Adrenal gland (tissue), 12 donors: ENCODE data around the gene ASAP2. TPM values are rescaled to one million over a fixed set of nuclear protein-coding genes. Genes with fewer than 3 reads are reported as not detected.
"Not testable (repeated sequence)": the region's sequence is repeated elsewhere in the genome, so short reads cannot be mapped to it uniquely, and the experiment has no call there.

Experiments
- DNase-seq, 7 donors: peaks; one replicate each; pipeline ENCODE4 v3.0.0-alpha.2; 2019 to 2020
- H3K27ac ChIP-seq, 5 donors: fragments of 200-600 bp; sonication (generic) in 4 of 5; 1 replicate in 3 of 5; 2 replicates in 2 of 5; pipeline versions ENCODE4 v1.5.1 to v1.8.0; 2016 to 2020; ENCODE audit warnings: mild to moderate bottlenecking in 1 of 5
- H3K27me3 ChIP-seq: fragments of 200-600 bp; 2 replicates; pipeline ENCODE4 v1.8.0; 2021
- H3K36me3 ChIP-seq, 2 donors: fragments of 200-600 bp; replicated peaks in 1 of 2; 1 replicate in 1 of 2; 2 replicates in 1 of 2; pipeline versions ENCODE4 v1.5.1 to v1.8.0; 2018 to 2022
- H3K4me1 ChIP-seq, 2 donors: fragments of 200-600 bp; replicated peaks in 1 of 2; 1 replicate in 1 of 2; 2 replicates in 1 of 2; pipeline versions ENCODE4 v1.5.1 to v1.8.0; 2018 to 2021
- H3K4me3 ChIP-seq, 4 donors: fragments of 200-600 bp; sonication (generic) in 3 of 4; one replicate each; pipeline ENCODE4 v1.5.1; 2016 to 2018
- H3K9me3 ChIP-seq, 3 donors: fragments of 200-600 bp; sonication (generic) in 1 of 3; replicated peaks in 1 of 3; 1 replicate in 2 of 3; 2 replicates in 1 of 3; pipeline versions ENCODE4 v1.5.1 to v1.8.0; 2016 to 2021
- POLR2A ChIP-seq, 2 donors: fragments of 450-650 bp; IDR thresholded peaks; one replicate each; pipeline ENCODE4 v1.6.1; 2017; ENCODE audit warnings: antibody characterized with exemption in 2 of 2, mild to moderate bottlenecking in 2 of 2, moderate library complexity in 1 of 2
- WGBS, 4 donors: extraction: QIAGEN DNeasy Blood & Tissue Kit in 2 of 4; methylation state at CpG; one replicate each; pipeline versions ENCODE4 v1.1.5 to v1.1.7; 2013 to 2017; 5-methylcytosine and 5-hydroxymethylcytosine counted together
- intact Hi-C, 2 donors: fragments of 100-400 bp; cut with DNase I; formaldehyde crosslinking; loops; one replicate each; pipeline versions ENCODE4 v1.14.1 to v1.15.0; 2022 to 2023
- polyA plus RNA-seq, 3 donors: library from polyadenylated mRNA; stranded (reverse); fragments of 200-250 nt in 2 of 3; fragments of 350-450 nt in 1 of 3; fragmentation: Illumina TruSeq in 1 of 3; extraction: RNeasy Lipid Tissue Mini Kit (QIAGEN cat#74804) in 1 of 3; gene quantifications; one replicate each; pipeline ENCODE4 v1.2.3, GENCODE V29; 2013 to 2014
- total RNA-seq, 9 donors: library from RNA; depleted of rRNA in 4 of 9; stranded (reverse); fragments of >200 nt in 4 of 9; fragments of 120-200 nt in 1 of 9; fragmentation: NEBNext Ultra II Directional in 1 of 9; extraction: Animal tissue kit (Norgen Biotek cat#: 25700) in 1 of 9; gene quantifications; one replicate each; pipeline versions ENCODE4 v1.1.0 to v1.2.4, GENCODE V29; 2013 to 2023
- TF ChIP-seq, protein P1 (sequence below), 6 experiments: fragments of 450-650 bp in 4 of 6; fragments of 200-600 bp in 2 of 6; sonication (generic) in 1 of 6; IDR thresholded peaks; 1 replicate in 5 of 6; 2 replicates in 1 of 6; pipeline versions ENCODE4 v1.5.1 to v1.8.0; 2016 to 2021; ENCODE audit warnings: antibody characterized with exemption in 6 of 6, mild to moderate bottlenecking in 2 of 6, moderate library complexity in 1 of 6
- donor health status: healthy with polysubstance abuse.
- donor health status: Bipolar disorder and iron deficiency.
- donor health status: DM: yes; HTN: yes; CAD: no.
- donor health status: DM: no; HTN: no; CAD: no.
- donor health status: DM: no; HTN: no; CAD: no.
- donor health status: DM: yes; HTN: yes; CAD: no.

ASAP2 gene
- total and polyA plus RNA-seq, 12 donors, result 5.4 to 12.9 (median 7.7) TPM

DNA sequence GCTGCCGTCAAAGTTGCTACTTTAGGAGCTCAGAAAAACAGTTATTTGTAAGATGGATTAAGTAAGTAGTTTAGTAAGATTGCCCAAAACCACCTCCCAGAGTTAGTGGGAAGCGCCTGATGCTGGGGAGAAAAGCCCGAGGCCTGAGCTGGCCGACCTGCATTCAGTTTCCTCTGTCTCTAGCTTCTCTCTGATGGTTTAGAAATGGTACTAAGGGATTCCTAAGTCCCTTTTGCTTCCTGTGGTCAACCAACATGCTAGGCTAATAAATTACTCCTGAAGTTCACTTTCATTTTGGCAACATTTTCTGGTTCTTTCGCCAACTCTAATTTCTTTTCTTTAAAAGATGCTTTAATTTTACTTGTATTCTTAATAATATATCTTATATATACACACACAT is 60.1 kb downstream of the ASAP2 start:
- intact Hi-C loops, result no loop called here
- TF ChIP-seq, protein P1, sequence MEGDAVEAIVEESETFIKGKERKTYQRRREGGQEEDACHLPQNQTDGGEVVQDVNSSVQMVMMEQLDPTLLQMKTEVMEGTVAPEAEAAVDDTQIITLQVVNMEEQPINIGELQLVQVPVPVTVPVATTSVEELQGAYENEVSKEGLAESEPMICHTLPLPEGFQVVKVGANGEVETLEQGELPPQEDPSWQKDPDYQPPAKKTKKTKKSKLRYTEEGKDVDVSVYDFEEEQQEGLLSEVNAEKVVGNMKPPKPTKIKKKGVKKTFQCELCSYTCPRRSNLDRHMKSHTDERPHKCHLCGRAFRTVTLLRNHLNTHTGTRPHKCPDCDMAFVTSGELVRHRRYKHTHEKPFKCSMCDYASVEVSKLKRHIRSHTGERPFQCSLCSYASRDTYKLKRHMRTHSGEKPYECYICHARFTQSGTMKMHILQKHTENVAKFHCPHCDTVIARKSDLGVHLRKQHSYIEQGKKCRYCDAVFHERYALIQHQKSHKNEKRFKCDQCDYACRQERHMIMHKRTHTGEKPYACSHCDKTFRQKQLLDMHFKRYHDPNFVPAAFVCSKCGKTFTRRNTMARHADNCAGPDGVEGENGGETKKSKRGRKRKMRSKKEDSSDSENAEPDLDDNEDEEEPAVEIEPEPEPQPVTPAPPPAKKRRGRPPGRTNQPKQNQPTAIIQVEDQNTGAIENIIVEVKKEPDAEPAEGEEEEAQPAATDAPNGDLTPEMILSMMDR (IDR thresholded peaks at IDR 0.05), result no peak
- no peak for TF ChIP-seq POLR2A (IDR thresholded peaks at IDR 0.05)
- no peaks in the 10 kb centered on the region for H3K27me3 ChIP-seq
- DNase-seq, result no peak
- H3K36me3 ChIP-seq, result no peaks in the 10 kb centered on the region
- WGBS, 4 donors, result 69 to 84% (median 74%) methylated on average over 5 of the region's 5 CpGs
- H3K4me1 ChIP-seq, result peaks cover 0 to 19% of the 10 kb centered on the region in 2 donors
- H3K9me3 ChIP-seq, result no peaks in the 10 kb centered on the region
- H3K4me3 ChIP-seq, result no peak overlapping the region
- peak overlapping the region in 1 of 5 donors; percentile 36 for H3K27ac ChIP-seq

DNA sequence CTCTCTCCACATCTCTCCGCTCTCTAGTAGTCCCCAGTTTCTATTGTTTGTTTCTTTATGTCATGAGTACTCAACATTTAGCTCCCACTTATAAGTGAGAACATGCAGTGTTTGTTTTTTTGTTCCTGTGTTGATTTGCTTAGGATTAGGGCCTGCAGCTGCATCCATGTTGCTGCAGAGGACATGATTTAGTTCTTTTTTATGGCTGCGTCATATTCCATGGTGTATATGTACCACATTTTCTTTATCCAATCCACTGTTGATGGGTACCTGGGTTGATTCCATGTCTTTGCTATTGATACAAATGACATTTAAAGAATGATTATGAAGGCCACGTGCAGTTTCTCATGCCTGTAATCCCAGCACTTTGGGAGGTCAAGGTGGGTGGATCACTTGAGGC is 60.7 kb downstream of the ASAP2 start:
- intact Hi-C loops, result not testable (repeated sequence)
- 92 to 97% (median 95%) methylated on average over 3 of the region's 3 CpGs for WGBS, 4 donors

DNA sequence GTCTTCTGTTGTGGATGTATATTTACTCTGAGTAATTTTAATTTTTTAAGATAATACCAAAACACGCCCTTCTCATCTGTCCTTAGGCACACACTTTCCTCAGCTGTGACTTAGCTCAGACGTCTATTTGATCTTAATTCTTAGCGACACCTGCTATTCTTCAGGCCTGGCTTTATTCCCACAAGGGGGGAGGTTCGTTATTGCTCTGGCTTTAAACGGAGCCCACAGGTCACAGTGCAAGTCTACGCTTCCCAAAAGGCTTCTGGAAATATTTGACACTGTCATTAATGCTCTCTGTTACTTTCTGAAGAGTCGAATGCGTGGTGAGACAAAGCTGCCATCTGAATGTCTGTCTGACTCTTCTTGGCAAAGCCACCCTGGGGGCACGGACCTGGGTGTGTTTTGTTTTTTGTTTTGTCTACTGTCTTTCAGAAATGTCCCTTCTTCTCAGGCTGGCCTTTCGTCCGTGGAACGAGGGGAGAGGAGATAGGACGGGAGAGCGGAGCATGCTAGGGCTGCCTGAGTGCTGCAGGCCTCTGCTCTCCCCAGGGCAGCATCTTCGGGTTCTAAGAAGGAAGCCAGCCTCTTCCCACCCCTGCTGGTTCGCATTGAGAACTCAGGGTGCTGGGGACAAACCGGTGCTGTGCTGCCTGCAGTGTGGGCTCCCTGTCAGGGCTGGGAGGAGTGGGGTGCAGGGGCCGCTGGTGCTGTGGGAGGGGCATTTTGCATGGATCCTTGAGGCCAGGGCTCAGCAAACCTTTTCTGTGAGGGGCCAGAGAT is 61.9 kb downstream of the ASAP2 start:
- Histone ChIP-seq H3K36me3 (no peaks in the 10 kb centered on the region), H3K4me3 (no peak overlapping the region), H3K27ac (peak overlapping the region in 1 of 5 donors; percentile 48), H3K9me3 (no peaks in the 10 kb centered on the region), H3K4me1 (peaks cover 0 to 4% of the 10 kb centered on the region in 2 donors), H3K27me3 (no peaks in the 10 kb centered on the region)
- intact Hi-C loops, result no loop called here
- no peak for TF ChIP-seq POLR2A (IDR thresholded peaks at IDR 0.05)
- TF ChIP-seq, protein P1 (IDR thresholded peaks at IDR 0.05), result no peak
- 79 to 85% (median 80%) methylated on average over 16 to 18 of the region's 18 CpGs for WGBS, 4 donors
- DNase-seq, result no peak

More for the DNA sequence above, 60.7 kb downstream of the ASAP2 start:
- H3K4me1 ChIP-seq, result peaks cover 0 to 16% of the 10 kb centered on the region in 2 donors
- H3K27ac ChIP-seq, H3K4me3 ChIP-seq, DNase-seq, H3K27me3 ChIP-seq, H3K36me3 ChIP-seq, H3K9me3 ChIP-seq: not testable (repeated sequence)

DNA sequence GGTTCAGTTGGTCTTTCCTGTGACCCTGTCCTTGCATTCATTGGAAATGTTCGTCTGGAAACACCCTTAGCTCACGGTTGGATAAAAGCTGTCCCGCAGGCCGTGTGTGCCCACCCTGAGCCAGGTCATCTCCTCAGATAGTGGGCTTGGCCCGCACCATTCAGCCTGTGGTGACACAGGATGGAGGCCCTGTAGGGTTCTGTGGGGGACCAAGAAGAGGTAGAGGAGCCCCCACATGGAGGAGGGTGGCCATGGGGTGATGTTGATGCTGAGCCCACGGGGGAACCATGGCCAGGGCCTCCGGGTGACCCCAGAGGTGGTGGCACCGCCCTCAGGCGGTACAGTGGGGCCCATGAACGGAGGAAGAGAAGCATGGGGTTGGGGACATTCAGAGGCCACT is 62.7 kb downstream of the ASAP2 start:
- H3K4me1 ChIP-seq, result no peaks in the 10 kb centered on the region
- intact Hi-C loops, result no loop called here
- WGBS, 4 donors, result 89 to 93% (median 91%) methylated on average over 10 of the region's 10 CpGs
- no peaks in the 10 kb centered on the region for H3K9me3 ChIP-seq
- TF ChIP-seq, protein P1 (IDR thresholded peaks at IDR 0.05), result no peak
- no peak for TF ChIP-seq POLR2A (IDR thresholded peaks at IDR 0.05)
- H3K27ac ChIP-seq, result no peak overlapping the region
- H3K36me3 ChIP-seq, result no peaks in the 10 kb centered on the region
- H3K4me3 ChIP-seq, result no peak overlapping the region
- H3K27me3 ChIP-seq, result no peaks in the 10 kb centered on the region
- no peak for DNase-seq
